ENCODE measurements around the gene RNF212B. TPM values are rescaled to one million over a fixed set of nuclear protein-coding genes. Genes with fewer than 3 reads are reported as not detected.

Gene RNF212B
- total and polyA plus RNA-seq, 3 donors from 2014 or later: 5.4 to 23.2 (median 18.3) TPM

GRCh38 chr14:23296012-23296777, 58.5 kb downstream of the RNF212B start:
- peak; percentile 46 for DNase-seq
- H3K4me3 ChIP-seq: no peak overlapping the region

DNA sequence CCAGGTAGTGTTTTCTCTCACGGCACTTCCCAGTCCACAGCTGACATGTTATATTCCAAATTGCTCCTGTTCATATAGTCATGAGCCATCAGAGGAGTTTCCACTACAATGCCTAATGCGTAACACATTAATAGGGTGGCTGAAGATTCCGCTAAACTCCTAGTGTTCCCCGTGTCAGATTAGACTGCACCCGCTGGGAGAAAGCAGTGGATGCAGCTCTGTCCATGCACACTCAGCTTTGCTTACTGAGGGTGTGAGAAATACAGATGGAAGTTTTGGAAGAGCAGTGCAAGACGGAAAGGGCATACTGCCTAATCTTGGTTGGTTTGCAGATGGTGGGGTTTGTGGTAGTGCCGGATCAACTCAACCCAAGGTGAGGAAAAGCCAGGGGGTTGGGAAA, 59.4 kb downstream of the RNF212B start:
- no peaks in the 10 kb centered on the region for H3K27me3 ChIP-seq
- no peak overlapping the region for H3K4me3 ChIP-seq
- peaks cover 48% of the 10 kb centered on the region for H3K4me1 ChIP-seq
- 84 to 88% methylated on average over 7 of the region's 7 CpGs for WGBS, 2 donors
- peak overlapping the region; percentile 57 to 99 for H3K27ac ChIP-seq
- no peak for DNase-seq
- no peaks in the 10 kb centered on the region for H3K9me3 ChIP-seq
- H3K36me3 ChIP-seq (ENCODE audit: low read depth, missing control alignments): no peaks in the 10 kb centered on the region
- TF ChIP-seq CTCF (IDR thresholded peaks at IDR 0.05) (no peak), POLR2A (IDR thresholded peaks at IDR 0.05) (no peak)
- intact Hi-C loops (cut with DNase I; ENCODE audit: low total_unique reads): no loop called here

More at GRCh38 chr14:23296012-23296777, 58.5 kb downstream of the RNF212B start:
- intact Hi-C loops (cut with DNase I; ENCODE audit: low total_unique reads): no loop called here
- H3K36me3 ChIP-seq (ENCODE audit: low read depth, missing control alignments): no peaks in the 10 kb centered on the region
- WGBS, 2 donors: 65 to 76% methylated on average over 7 of the region's 7 CpGs
- H3K9me3 ChIP-seq: no peaks in the 10 kb centered on the region
- H3K4me1 ChIP-seq: peaks cover 48% of the 10 kb centered on the region
- TF ChIP-seq CTCF (IDR thresholded peaks at IDR 0.05) (no peak), POLR2A (IDR thresholded peaks at IDR 0.05) (no peak)
- no peaks in the 10 kb centered on the region for H3K27me3 ChIP-seq
- H3K27ac ChIP-seq: peak overlapping the region; percentile 56 to 99

GRCh38 chr14:23297611-23298277, 60.0 kb downstream of the RNF212B start:
- H3K4me3 ChIP-seq: no peak overlapping the region
- H3K9me3 ChIP-seq: no peaks in the 10 kb centered on the region
- WGBS, 2 donors: 62 to 79% methylated on average over 7 of the region's 7 CpGs
- TF ChIP-seq CTCF (IDR thresholded peaks at IDR 0.05) (no peak), POLR2A (IDR thresholded peaks at IDR 0.05) (no peak)
- H3K4me1 ChIP-seq: peaks cover 50% of the 10 kb centered on the region
- intact Hi-C loops (cut with DNase I; ENCODE audit: low total_unique reads): no loop called here
- no peak for DNase-seq
- no peaks in the 10 kb centered on the region for H3K36me3 ChIP-seq (ENCODE audit: low read depth, missing control alignments)
- no peaks in the 10 kb centered on the region for H3K27me3 ChIP-seq
- peak overlapping the region; percentile 57 to 99 for H3K27ac ChIP-seq

GRCh38 chr14:23299211-23299957, 61.6 kb downstream of the RNF212B start:
- H3K9me3 ChIP-seq: no peaks in the 10 kb centered on the region
- intact Hi-C loops (cut with DNase I; ENCODE audit: low total_unique reads): no loop called here
- no peak for TF ChIP-seq POLR2A (IDR thresholded peaks at IDR 0.05)
- TF ChIP-seq CTCF (IDR thresholded peaks at IDR 0.05): no peak
- no peaks in the 10 kb centered on the region for H3K36me3 ChIP-seq (ENCODE audit: low read depth, missing control alignments)
- no peaks in the 10 kb centered on the region for H3K27me3 ChIP-seq
- no peak overlapping the region for H3K4me3 ChIP-seq
- H3K4me1 ChIP-seq: peaks cover 43% of the 10 kb centered on the region
- DNase-seq: peak; percentile 64
- WGBS, 2 donors: 68 to 81% methylated on average over 2 of the region's 2 CpGs
- peak overlapping the region; percentile 57 to 99 for H3K27ac ChIP-seq

Measured in testis (tissue), 3 donors.